HG03520 (cell line): Measurements from ENCODE around the gene CMIP.

Experiments used
- ATAC-seq: cut with Tn5 transposase; IDR thresholded peaks from one replicate; pipeline ENCODE4 v1.9.1; 2021; ENCODE audit warnings: mild to moderate bottlenecking, moderate library complexity; ENCODE audit not compliant: unreplicated experiment

CMIP gene

DNA sequence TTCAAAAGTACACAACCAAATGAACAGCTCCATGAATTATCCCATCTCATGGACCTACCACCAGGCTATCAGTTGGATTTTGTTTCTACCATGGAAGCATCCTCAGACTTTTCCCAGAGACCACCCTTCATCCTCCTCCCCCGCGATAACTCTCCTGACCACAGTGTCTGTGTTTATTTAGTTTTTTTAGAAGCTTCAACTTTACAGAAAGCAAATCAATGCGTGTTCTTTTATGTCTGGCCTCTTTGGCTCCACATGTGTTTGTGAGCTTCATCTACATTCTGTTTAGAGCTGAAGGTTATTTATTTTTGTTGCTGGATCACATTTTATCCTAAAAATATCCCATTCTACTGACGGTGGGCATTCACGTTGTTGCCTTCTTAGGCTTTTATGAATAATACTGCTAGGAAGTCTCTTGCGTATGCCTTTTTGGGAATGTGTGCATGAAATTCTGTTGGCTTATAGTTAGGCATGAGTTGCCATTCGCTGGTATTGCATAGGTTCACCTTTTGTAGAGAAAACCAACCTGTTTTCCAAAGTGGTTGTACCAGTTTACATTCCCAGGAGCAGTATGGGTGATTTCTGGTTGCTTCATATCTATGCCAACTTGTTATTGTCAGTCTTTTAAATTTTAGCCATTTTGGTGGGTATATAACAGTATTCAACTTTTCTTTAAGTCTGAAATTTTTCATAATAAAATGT lies 83.0 kb downstream of the CMIP start:
- ATAC-seq = no peak

DNA sequence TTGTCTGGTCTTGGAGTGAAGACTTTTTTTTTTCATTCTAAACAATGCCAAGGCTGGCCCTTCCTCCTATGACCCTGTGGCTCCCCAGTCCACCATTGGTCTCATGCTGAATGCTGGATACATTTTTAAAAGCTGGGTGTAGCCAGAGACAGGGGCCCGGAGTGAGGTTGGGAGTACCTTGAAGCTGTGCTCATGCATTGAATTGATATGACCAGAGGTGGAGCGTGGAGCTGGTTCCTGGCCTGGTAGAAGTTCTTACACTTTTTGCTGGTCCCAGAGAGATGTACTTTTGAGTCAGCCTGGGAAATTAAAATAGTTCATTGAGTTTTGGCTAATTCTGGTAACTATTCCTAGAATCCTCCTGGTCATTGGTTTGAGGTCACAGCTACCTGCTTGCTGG lies 83.6 kb downstream of the CMIP start:
- ATAC-seq = no peak

DNA sequence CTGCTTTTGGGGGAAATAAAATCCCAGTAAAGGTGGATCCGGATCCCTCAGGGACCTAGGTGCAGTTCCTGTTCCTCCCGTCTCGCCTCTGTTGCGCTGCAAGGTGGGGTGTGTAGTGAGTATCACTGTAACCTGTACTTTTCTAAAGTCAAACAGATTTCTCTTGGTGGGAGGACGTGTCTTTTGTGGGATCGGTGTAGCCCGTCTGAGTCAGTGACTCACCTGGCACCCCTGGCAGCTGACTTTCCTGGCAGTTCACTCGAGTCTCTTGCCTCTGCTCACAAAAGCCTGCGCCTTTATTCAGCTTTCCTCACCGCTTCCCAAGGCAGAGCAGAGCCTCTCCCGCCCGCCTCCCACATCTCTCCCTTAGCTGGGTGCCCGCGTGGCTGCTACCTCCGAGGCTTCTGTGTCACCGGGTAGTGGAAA lies 85.7 kb downstream of the CMIP start:
- ATAC-seq = no peak

DNA sequence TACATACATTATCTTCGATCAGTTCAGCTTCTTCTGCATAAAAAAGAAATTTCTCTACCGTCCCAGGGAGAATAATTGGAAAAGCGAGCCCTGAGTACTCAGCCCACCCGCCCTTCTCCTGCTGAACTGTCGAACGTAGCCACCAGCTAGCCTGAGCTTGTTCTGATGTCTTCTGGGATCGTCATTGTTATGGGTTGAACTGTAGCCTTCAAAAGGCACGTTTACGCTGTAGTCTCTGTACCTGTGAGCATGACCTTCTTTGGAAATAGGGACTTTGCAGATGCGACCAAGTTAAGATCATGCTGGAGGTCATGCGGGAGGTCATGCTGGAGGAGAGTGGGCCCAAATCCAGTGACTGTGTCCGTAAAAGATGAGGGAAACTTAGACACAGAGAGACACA lies 86.2 kb downstream of the CMIP start:
- no peak for ATAC-seq

DNA sequence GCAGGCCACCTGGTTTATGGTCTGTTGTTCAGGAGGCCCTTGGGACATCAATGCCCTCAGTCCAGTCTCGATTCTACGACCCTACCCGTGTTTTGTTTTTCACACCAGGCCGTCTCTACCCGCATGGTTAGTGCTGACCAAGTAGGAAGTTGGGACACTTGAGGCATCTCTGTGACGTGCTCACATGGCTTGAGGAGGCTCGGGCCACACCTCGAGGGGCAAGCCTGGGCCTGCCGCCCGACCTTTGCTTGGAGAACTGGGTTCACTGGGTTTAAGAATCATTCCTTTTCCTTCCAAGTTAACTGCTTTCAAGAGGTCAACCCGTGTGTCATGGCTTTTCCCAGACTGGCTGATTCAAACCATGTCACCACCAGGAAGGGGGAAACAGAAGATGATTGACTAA lies 86.8 kb downstream of the CMIP start:
- ATAC-seq = no peak

DNA sequence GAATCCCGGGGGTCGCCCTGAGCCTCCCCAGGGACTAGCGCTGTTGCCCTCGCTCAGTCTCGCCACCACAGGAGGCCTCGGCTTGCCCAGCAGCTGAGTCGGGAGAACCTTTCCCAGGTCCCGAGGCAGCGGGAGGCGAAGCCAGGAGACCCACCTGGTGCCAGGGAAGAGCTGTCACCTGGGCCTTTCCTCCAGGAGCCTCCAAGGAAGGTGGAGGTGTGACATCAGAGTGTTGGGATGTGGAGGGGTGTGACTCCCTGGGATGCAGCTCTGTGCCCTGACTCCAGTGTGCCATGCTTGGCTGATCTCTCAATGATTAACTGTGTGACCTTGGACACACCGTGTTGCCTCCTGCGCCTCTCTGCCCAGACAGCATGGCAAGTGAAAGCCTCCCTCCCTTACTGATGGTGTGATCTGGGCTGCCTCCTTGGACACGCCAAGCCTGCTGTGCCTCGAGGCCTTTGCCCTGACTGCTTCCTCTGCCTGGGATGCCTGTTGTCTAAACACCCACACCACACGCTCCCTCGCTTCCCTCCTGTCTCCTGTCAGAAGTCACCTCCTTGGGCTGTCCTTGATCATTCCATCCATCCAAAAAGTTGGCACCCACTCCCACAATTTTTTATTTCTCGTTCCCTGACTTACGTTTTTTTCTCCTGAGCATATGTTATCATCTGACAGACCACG lies 88.0 kb downstream of the CMIP start:
- no peak for ATAC-seq

DNA sequence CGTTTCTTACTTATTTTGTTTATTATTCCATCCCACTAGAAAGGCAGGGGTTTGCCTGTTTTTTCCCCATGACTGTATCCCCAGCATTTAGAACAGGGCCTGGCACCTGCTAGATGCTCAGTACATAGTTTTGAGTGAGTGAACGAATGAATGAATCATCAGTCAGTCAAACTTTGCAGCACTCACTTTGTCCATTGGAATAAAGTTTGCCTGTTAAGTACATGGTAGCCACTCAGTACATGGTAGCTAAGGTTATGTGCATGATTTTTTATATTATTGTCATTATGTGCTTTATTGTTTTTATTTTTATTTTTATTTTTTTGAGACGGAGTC lies 88.5 kb downstream of the CMIP start:
- ATAC-seq = no peak

DNA sequence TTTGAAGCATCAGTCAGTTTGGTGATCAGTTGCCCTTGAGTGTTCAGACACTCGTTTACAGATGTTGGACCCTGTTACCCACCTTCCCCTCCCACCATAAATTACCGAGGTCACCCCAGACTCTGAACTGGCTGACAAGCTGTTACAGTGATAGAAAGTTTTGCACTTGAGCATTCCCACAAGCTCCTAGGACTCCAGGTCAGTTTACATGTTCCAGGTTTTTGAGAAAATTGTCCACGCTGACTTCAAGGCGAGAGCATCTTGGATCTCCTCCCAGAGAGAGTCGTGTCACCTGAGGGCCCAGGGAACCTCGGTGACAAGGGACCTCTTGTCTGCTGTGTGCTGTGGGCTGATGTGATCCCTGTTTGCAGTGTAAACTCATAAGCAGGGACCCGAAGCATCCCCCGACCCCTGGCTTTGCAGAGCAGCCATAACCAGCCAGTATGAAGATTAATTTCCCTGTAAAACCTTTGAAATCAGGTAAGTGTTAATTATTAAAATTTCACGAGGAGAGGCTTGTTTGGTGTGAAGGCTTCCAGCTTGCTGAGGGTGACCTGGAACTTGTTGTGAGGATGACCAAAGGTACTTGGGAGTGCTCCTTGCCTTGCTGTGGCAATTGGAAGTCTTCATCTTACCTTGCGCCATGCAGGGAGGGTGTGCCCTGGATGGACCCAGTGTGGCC lies 91.2 kb downstream of the CMIP start:
- ATAC-seq = no peak

DNA sequence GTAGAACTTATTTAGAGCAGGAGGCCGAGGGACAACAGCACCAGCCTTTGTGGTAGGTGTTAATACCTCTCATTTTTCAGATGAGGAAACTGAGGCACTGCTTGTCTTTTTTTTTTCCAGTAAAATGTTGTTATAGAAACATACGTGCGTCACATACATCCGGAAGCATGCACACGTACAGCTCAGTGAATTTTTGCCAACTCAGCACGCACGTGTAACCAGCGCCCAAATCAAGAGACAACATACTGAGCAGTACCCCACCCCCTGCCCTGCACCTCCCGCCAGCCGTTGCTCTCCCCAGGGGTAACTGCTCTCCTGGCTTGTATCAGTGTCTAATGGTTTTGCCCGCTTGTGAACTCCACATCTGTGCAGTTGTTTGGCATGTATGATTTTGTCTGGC lies 92.0 kb downstream of the CMIP start:
- no peak for ATAC-seq

DNA sequence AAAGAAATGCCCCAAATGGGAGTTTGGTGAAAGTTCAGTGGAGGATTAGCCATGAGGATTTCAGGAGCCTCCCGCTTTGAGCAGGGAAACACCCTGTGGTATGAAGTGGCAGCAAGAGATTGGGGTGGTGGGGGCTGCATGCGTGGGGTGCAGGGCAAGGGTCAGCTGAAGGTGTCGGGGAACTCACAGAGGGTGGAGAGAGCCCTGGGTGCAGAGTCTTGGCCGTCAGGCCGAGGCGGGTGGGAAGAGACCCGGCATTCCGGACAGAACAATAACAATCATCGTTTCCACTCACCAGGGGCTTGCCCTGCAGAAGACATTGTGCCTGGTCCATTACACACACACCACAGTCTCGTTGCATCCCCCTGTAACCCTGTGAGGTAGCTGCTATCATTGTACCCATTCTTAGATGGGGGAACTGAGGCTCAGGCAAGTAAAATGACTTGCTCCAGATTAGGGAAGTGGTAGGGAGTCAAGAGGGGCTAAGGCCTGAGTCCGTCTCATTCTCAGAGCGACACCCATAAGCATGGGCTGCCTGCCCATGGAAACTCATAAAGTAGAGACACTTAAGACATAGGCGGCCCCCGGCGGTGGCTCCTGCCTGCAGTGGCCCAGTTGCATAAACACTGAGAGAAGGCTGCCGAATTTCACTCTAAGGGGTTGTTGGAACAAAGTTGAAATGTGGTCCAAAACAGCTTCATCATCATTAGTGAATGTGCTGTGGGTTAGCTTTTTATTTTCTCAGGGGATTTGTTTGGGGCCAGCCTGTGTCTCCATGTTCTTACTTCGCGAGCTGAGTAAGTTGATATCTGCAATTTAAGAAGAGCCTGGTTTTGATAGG lies 93.3 kb downstream of the CMIP start:
- no peak for ATAC-seq

DNA sequence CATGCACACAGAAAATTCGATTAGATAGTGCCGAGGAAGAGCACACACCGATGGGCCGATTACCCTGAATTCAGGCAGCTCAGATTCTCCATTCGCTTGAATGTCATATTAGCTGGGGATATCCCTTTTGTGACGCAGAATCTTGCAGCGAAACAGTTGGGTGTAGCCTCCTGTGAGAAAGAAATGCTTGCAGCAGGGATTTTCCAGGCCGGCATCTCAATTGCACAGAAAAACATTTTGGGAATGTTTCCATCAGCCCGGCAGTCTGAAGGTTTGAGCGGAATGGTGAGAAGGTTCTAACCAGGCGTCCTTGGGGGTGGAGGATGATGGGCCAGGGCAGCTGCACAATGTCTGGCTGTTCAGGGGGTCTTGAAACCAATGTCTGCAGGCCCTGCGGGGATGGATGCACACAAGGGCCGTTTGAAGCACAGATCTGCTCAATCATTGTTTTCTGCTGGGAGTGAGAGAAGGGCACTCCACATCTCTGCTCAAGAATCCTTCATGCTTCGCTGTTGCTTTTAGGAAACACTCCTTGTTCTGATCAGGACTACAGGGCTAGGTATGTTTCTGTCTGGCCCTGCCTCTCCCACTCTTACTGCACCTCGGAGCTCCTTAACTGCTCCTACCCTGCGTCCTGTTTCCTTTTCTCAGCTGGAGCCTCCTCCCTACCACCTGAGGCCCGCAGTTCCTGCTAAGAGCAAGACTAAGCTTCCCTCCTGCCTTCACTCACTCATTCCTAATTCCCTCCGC lies 94.6 kb downstream of the CMIP start:
- no peak for ATAC-seq

DNA sequence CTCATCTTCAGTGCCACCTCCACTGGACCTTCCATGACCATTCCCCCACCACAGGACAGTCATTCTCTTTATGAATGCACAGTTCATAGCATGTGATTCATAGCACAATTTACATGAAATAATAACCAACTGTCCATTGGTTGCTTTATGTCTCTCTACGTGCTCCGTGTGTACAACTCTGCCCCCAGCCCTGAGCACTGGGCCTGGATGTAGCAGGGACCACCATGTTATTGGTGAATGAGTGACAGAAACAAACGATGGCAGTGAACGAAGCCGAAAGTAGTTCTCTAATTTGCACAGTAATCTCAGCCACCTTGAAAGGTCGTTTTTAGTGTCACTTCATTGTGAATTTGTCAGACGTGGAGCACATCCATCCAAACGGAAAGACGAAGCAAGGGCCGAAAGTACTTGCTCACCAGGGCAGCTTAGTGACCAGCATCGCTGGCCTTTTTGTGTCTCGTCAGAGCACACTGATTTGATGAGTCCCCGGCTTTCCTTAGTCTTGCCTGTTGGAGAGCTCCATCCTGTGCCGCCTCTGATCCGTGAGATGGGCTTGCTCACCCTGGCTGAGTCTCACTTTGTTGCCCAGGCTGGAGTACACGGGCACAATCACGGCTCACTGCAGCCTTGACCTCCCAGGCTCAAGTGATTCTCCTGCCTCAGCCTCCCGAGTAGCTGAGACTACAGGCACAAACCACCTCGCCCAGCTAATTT lies 95.3 kb downstream of the CMIP start:
- ATAC-seq = no peak

DNA sequence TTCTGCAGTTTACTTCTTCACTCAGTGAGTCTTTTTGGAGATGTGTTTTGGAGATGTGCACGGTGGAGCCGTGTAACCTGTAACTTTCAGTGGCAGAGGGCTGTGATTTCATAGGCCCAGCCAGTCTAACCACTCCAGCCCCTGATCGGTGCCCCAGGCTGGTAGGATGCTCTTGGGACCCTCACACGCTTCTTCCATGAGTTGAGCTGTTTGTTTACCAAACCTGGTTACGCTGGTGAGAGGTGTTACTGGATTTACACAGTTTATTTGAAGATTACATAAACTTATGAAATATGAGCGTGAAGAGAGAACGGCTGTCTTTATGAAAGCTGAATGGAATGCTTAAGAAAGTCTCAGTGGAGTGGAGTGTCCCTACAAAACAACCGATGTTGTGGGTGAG lies 96.7 kb downstream of the CMIP start:
- no peak for ATAC-seq

DNA sequence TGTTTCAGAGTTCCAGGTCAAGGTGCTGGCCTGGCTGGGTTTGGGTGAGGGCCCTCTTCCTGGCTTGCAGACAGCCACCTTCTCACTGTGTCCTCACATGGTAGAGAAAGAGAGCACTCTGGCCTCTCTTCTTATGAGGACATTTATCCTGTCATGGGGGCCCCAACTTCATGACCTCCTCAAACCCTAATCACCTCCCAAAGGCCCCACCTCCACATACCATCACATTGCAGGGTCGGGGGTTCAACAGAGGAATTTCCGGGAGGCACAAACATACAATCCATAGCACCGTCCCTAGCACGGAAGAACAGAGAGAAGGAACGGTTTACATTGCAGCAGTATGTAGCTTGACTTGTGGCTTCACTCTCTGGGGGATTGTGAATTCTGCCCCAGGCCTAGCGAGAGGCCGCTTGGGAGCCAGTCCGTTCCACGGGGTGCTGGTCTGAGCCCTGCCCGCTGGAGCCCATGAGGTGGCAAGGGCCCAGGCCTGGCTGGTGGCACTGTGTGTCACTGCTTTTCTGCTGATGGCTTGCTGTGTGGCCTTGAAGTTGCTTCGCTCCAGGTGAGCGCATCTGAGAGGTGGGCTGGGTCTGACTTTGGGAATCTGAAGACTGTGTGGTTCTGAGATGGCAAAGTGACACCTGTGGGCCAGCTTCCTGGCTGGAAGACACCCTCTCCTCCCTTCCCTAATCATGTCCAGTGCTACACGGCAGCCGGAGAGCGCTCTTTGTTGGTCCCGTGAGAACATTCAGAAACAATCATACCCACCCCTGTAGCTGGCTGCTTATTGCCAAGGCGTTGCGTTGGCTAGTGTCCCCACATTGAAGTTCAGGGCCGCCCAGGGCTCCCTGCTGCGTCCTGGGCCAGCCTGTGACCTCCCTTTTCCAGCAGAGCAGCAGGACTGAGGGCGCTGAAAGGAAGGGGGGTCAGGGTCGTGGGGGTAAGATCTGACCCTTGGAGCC lies 98.3 kb downstream of the CMIP start:
- ATAC-seq = no peak

DNA sequence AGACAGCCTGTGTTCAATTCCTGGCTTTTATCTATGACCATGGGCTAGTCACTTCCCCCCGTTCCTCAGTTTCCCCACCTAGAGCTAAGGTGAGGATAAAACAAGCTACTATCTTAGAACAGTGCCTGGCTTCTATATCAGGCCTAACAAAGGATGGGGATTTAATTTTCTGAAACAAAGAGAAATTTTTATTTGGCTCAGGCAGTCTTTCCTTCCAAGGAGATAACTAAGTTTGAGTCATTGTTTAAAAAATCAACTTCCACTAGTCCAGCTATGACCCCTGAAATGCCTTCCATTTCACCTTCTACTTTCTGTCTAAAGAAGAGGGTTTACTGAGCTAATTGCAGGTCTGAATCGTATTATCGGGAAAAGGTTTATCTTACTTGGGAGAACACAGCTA lies 99.0 kb downstream of the CMIP start:
- no peak for ATAC-seq

DNA sequence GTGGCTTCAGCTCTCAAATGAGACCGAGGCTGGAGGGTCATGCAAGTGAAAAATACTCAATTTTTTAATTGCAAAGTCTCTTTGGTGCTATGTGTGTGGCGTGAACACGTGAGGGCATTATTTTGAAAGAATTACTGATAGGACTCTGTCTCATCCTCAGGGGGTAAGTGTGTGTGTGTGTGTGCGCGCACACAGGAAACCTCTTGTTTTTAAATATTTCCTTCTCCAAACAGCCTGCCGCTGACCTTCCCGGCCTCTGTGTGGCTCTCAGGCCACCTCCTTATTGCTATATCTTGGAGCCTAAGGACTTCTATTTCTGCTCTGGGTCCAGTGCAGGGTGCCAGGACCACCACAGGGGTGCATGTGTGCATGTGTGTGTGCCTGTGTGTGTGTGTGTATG lies 99.7 kb downstream of the CMIP start:
- ATAC-seq = no peak

DNA sequence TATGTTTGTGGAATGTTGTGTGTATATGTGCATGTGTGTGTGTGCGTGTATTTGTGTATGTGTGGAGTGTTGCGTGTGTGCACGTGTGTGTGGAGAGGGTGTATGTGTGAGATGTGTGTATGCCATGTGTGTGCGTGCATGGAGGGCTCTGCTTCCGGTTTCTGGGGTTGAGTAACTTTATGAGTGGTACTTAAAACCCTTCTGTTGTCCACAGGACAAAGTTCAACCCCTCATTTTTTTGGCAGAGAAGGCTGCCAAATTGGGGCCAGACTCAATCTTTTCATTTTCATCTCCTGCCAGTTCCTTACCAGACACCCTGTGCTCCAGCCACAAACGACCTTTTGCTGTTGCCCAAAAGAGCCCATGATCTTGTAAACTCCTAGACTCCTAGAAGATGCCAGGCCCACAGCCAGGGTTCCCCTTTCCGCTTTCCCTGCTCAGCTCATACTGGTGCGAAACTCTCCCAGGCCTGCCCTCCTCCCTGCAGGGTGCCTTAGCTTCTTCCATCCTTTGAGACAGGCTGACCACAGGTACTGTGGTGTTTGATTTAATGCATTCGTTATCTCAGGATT lies 100.2 kb downstream of the CMIP start:
- ATAC-seq = no peak

DNA sequence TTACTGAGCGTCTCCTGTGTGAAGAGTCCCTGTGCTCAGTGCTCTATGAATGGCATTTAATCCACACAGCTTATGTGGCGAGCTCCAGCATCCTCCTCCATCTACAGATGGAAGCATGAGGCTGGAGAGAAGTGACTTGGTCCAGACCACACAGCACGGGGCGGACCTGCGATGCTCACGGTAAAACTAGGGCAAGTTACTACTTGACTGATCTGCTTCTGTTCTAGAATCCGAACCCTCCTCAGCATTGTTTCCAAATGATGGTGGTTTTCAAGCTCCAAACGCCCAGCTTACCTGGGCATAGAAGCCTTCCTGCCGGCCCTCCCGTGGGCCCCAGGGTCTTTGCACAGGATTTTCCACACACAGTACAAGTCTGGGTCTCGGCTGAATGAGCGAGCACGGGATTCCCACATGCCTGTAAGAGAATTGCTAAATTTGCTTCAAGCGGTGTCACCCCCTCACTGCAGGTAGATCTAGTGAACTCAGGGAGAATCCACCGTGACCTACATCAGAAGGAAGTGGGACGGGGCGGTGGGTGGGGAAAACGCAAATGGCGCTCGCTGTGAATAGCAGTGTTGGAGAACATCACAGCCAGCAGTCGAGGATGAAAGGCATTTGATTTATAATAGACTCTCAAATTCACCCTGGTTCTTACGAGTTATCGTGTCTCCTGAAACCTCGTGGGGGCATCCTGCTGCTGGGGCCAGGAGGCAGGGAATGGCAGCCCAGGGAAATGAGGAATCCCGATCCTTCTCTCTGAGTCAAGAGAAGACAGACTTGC lies 101.1 kb downstream of the CMIP start:
- ATAC-seq = no peak
